Measurements from ENCODE around the gene SHCBP1. TPM values are rescaled to one million over a fixed set of nuclear protein-coding genes. Genes with fewer than 3 reads are reported as not detected.
A peak's percentile ranks its signal among the peaks of the same experiment; 100 is the strongest.

Gene SHCBP1
- total RNA-seq, 3 donors from 2014 or later (not counting 1 experiment from before 2014, with no cell fraction given), result 2.2 to 3.6 (median 3.5) TPM

DNA sequence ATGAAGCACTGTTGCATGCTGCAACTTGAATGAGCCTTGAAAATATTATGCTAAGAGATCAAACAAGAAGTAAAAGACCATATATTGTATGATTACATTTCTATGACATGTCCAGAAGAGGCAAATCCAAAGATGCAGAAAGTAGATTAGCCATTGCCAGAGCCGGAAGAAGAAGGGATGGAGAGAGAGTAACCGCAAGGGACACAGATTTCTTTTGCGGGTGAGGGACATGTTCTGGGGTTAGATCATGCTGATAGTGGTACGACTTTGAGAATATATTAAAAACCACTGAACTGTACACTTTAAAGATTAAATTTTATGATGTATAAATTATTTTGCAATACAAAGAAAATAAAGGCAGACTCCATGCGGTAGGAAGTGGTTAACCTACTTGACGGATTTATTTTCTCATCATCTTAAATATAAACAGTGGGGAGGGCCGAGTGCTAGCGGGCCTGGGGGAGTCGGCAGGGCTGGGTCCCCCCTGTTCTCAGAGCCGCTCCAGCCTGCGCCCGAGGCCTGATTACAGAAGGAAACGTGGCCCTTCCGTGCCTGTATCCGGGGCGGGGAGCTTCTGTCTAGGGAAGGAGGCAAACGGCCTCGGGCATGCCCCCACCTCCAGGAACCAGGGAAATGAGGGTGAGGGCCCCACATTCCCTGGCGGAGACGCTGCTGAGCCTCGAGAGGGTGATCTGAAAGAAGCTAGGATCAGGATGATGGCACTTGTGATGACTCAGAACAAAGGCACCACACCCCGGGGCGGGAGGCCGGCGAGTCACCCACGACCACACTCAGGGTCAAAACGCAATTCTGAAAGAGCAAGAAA, 48.0 kb downstream of the SHCBP1 start:
- Mint-ChIP-seq H3K36me3 (no peaks in the 10 kb centered on the region), H3K27ac (no peak overlapping the region), H3K27me3 (ENCODE audit: low read depth in 2 of 2) (no peaks in the 10 kb centered on the region), H3K4me1 (peaks cover 10% of the 10 kb centered on the region in 2 donors), H3K4me3 (peak overlapping the region; percentile 57), H3K9me3 (no peaks in the 10 kb centered on the region)
- Histone ChIP-seq H3K27me3 (ENCODE audit: control insufficient read depth, insufficient read depth, low read length) (no peaks in the 10 kb centered on the region), H3K36me3 (ENCODE audit: control insufficient read depth, insufficient read depth, low read length) (no peaks in the 10 kb centered on the region), H3K4me1 (ENCODE audit: control insufficient read depth, insufficient read depth, low read length) (peaks cover 9% of the 10 kb centered on the region), H3K27ac (ENCODE audit: low read length) (no peak overlapping the region), H3K9me3 (ENCODE audit: control insufficient read depth, insufficient read depth, low read length) (no peaks in the 10 kb centered on the region), H3K4me3 (ENCODE audit: low read length) (no peak overlapping the region)
- ATAC-seq, result peak in 1 of 3 donors; percentile 21
- 60% methylated on average over 24 of the region's 27 CpGs for WGBS (ENCODE audit: insufficient coverage)
- TF ChIP-seq, protein P1, sequence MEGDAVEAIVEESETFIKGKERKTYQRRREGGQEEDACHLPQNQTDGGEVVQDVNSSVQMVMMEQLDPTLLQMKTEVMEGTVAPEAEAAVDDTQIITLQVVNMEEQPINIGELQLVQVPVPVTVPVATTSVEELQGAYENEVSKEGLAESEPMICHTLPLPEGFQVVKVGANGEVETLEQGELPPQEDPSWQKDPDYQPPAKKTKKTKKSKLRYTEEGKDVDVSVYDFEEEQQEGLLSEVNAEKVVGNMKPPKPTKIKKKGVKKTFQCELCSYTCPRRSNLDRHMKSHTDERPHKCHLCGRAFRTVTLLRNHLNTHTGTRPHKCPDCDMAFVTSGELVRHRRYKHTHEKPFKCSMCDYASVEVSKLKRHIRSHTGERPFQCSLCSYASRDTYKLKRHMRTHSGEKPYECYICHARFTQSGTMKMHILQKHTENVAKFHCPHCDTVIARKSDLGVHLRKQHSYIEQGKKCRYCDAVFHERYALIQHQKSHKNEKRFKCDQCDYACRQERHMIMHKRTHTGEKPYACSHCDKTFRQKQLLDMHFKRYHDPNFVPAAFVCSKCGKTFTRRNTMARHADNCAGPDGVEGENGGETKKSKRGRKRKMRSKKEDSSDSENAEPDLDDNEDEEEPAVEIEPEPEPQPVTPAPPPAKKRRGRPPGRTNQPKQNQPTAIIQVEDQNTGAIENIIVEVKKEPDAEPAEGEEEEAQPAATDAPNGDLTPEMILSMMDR (IDR thresholded peaks at IDR 0.05), result no peak
- DNase-seq, result no peak
- intact Hi-C loops (cut with micrococcal nuclease), result no loop called here

DNA sequence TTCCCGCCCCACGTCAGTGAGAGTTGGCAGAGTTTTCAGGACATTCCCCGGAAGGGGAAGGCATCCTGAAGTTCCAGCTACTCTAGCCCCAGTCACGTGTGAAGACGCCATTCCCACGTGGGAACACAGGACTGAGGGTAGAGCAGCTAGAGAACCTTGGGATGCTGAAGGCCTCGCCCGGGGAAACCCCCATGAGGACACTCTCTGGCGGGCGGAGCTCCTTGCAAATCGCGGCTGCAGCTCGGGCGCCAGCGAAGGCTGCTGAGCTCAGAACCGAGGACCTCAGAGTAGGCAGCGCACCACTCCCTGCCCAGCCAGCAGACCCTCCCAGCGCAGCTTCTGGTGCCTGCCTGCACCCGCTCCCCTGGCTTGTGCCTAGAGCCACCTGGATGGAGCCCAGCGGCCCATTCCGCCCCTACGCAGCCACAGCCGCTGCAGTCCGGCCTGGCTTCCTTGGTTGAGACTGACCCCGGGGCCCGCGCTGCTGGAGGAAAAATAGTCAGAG, 51.9 kb downstream of the SHCBP1 start:
- Mint-ChIP-seq H3K27me3 (ENCODE audit: low read depth in 2 of 2) (no peaks in the 10 kb centered on the region), H3K4me1 (peaks cover 10% of the 10 kb centered on the region in 2 donors), H3K4me3 (no peak overlapping the region), H3K9me3 (no peaks in the 10 kb centered on the region), H3K27ac (no peak overlapping the region), H3K36me3 (no peaks in the 10 kb centered on the region)
- DNase-seq (no peak), ATAC-seq (no peak)
- no peaks in the 10 kb centered on the region for H3K9me3 ChIP-seq (ENCODE audit: control insufficient read depth, insufficient read depth, low read length)
- H3K4me3 ChIP-seq (ENCODE audit: low read length), result no peak overlapping the region
- peaks cover 9% of the 10 kb centered on the region for H3K4me1 ChIP-seq (ENCODE audit: control insufficient read depth, insufficient read depth, low read length)
- H3K27me3 ChIP-seq (ENCODE audit: control insufficient read depth, insufficient read depth, low read length), result no peaks in the 10 kb centered on the region
- no peaks in the 10 kb centered on the region for H3K36me3 ChIP-seq (ENCODE audit: control insufficient read depth, insufficient read depth, low read length)
- no peak overlapping the region for H3K27ac ChIP-seq (ENCODE audit: low read length)
- intact Hi-C loops (cut with micrococcal nuclease), result no loop called here
- TF ChIP-seq, protein P1 (IDR thresholded peaks at IDR 0.05), result no peak
- 88% methylated on average over 27 of the region's 27 CpGs for WGBS (ENCODE audit: insufficient coverage)

DNA sequence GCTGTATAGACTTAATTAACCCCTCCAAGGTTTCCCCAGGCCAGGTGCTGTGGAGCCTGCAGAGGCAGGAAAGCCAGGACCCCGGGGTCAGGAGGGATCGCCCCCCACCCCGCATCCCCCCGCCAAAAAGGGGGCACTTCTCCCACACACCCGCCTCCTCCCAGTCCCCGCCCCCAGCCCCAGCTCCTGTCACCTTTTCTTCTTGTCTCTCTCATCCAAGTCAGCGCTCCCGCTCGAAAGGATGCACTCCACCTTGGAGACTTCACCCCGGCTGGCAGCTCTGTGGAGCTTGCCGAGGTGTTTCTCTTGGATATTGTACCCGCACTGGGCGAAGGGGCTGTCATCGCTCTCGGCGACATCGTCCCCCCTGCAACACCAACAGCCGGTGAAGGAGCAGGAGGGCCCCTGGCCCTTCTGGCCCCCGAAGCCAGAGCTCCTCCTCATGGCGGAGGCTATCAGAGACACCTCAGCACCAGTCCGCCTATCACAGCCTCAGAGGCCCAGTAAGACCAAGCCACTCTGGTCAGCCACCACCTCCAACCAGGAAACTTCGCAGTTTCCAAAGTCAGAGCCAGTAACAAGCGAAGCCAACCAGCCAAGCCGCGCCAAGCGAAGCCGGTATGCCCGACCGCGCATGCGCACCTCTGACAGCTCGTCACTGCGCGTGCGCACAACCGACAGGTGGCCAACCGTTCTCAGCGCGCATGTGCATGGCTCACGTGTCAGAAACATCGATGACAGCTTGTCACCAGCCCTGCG, 52.5 kb downstream of the SHCBP1 start:
- H3K4me3 Mint-ChIP-seq, result no peak overlapping the region
- H3K9me3 Mint-ChIP-seq, result no peaks in the 10 kb centered on the region
- ATAC-seq (no peak), DNase-seq (no peak)
- H3K36me3 Mint-ChIP-seq, result no peaks in the 10 kb centered on the region
- no peak overlapping the region for H3K4me3 ChIP-seq (ENCODE audit: low read length)
- peaks cover 5% of the 10 kb centered on the region for H3K4me1 ChIP-seq (ENCODE audit: control insufficient read depth, insufficient read depth, low read length)
- no peak overlapping the region for H3K27ac Mint-ChIP-seq
- intact Hi-C loops (cut with micrococcal nuclease), result no loop called here
- no peaks in the 10 kb centered on the region for H3K9me3 ChIP-seq (ENCODE audit: control insufficient read depth, insufficient read depth, low read length)
- no peak overlapping the region for H3K27ac ChIP-seq (ENCODE audit: low read length)
- TF ChIP-seq, protein P1 (IDR thresholded peaks at IDR 0.05), result no peak
- peaks cover 10% of the 10 kb centered on the region in 2 donors for H3K4me1 Mint-ChIP-seq
- H3K36me3 ChIP-seq (ENCODE audit: control insufficient read depth, insufficient read depth, low read length), result no peaks in the 10 kb centered on the region
- WGBS (ENCODE audit: insufficient coverage), result 85% methylated on average over 40 of the region's 42 CpGs
- H3K27me3 Mint-ChIP-seq (ENCODE audit: low read depth in 2 of 2), result no peaks in the 10 kb centered on the region
- H3K27me3 ChIP-seq (ENCODE audit: control insufficient read depth, insufficient read depth, low read length), result no peaks in the 10 kb centered on the region

Data from natural killer cell (primary cell).